NCI-H2171 treated with DMSO at 0.1 percent for 48 hours (cell line): ENCODE measurements around the gene PIAS1.
A peak's percentile ranks its signal among the peaks of the same experiment; 100 is the strongest.
"Not testable (repeated sequence)": the region's sequence is repeated elsewhere in the genome, so short reads cannot be mapped to it uniquely, and the experiment has no call there.

Experiments
- DNase-seq: peaks from one replicate; lab custom pipeline; 2025; lab: John Stamatoyannopoulos, UW

Gene PIAS1

GRCh38 chr15:68204361-68204760 lies 150.2 kb downstream of the PIAS1 start:
- no peak for DNase-seq

GRCh38 chr15:68204776-68205557 lies 150.9 kb downstream of the PIAS1 start, which contains the start of gene CALML4:
Gene CALML4, minus strand, starts transcription at chr15:68205332. Its CDS starts 85 bp downstream, at chr15:68205247.
- DNase-seq, result peak; percentile 57

GRCh38 chr15:68205558-68205944 lies 151.4 kb downstream of the PIAS1 start:
- no peak for DNase-seq

GRCh38 chr15:68205954-68206539 lies 151.9 kb downstream of the PIAS1 start:
- DNase-seq, result no peak

- no peak for DNase-seq
Measured at GRCh38 chr15:68206711-68207151, 152.6 kb downstream of the PIAS1 start.

- no peak for DNase-seq
Measured at GRCh38 chr15:68207176-68207935, 153.2 kb downstream of the PIAS1 start.

- no peak for DNase-seq
Measured at GRCh38 chr15:68208136-68208535, 154.0 kb downstream of the PIAS1 start.

- DNase-seq, result no peak
Measured at GRCh38 chr15:68208636-68209240, 154.6 kb downstream of the PIAS1 start.

GRCh38 chr15:68209272-68209671 lies 155.2 kb downstream of the PIAS1 start:
- no peak for DNase-seq

GRCh38 chr15:68209735-68210408 lies 155.8 kb downstream of the PIAS1 start:
- no peak for DNase-seq

GRCh38 chr15:68210409-68210756 lies 156.3 kb downstream of the PIAS1 start:
- DNase-seq, result no peak

GRCh38 chr15:68210821-68211655 lies 156.9 kb downstream of the PIAS1 start:
- DNase-seq, result peak; percentile 30

GRCh38 chr15:68211656-68212320 lies 157.7 kb downstream of the PIAS1 start:
- no peak for DNase-seq

GRCh38 chr15:68213491-68213845 lies 159.4 kb downstream of the PIAS1 start:
- DNase-seq, result not testable (repeated sequence)

- DNase-seq, result no peak
Measured at GRCh38 chr15:68213991-68214837, 160.1 kb downstream of the PIAS1 start.

- no peak for DNase-seq
Measured at GRCh38 chr15:68214838-68215254, 160.7 kb downstream of the PIAS1 start.

- DNase-seq, result no peak
Measured at GRCh38 chr15:68217341-68217740, 163.2 kb downstream of the PIAS1 start.

- no peak for DNase-seq
Measured at GRCh38 chr15:68218331-68218730, 164.2 kb downstream of the PIAS1 start.
